H1 (cell line): ENCODE results near the gene RBM18. TPM values are rescaled to one million over a fixed set of nuclear protein-coding genes. Genes with fewer than 3 reads are reported as not detected.
A peak's percentile ranks its signal among the peaks of the same experiment; 100 is the strongest.

Experiments used
- CBX5 ChIP-seq: fragments of 300-800, 300-1000 bp; sonication (generic); IDR thresholded peaks from 2 replicates; pipeline ENCODE4 v1.7.1; 2016; ENCODE audit warnings: antibody characterized with exemption, low read length, low read depth
- EZH2 ChIP-seq: fragments of 200-600 bp; sonication (generic); IDR thresholded peaks from 2 replicates; pipeline ENCODE4 v1.7.1; 2012; ENCODE audit warnings: low read depth, mild to moderate bottlenecking, moderate library complexity, low read length, inconsistent platforms; ENCODE audit not compliant: severe bottlenecking
- NANOG ChIP-seq: IDR thresholded peaks from 2 replicates; pipeline ENCODE4 v1.6.1; 2011; ENCODE audit warnings: low read length, low read depth, mild to moderate bottlenecking, inconsistent platforms; ENCODE audit not compliant: insufficient read depth, poor library complexity, severe bottlenecking
- SP4 ChIP-seq: IDR thresholded peaks from 2 replicates; pipeline ENCODE4 v1.6.1; 2012; ENCODE audit warnings: low read length, inconsistent platforms
- TBP ChIP-seq: IDR thresholded peaks from 2 replicates; pipeline ENCODE4 v1.6.1; 2011; ENCODE audit warnings: low read depth, low read length, improper control_type of control experiment
- polyA plus RNA-seq, 7 experiments: library from polyadenylated mRNA; depleted of rRNA in 3 of 7; stranded (reverse) in 5 of 7; unstranded in 2 of 7; fragments of >200 nt in 5 of 7; fragments of 200-250 nt in 2 of 7; gene quantifications; 1 replicate in 5 of 7; 2 replicates in 1 of 7; 4 replicates in 1 of 7; pipeline versions ENCODE4 v1.2.1 to v1.2.3, GENCODE V29; 2011 to 2013; ENCODE audit warnings: missing spikeins in 2 of 7, mixed read lengths in 2 of 7
- total RNA-seq: library from RNA; stranded (reverse); fragmentation: NEBNext Ultra II Directional; extraction: Animal tissue kit (Norgen Biotek cat#: 25700); gene quantifications from 2 replicates; pipeline ENCODE4 v1.2.1, GENCODE V29; 2021
- TF ChIP-seq, protein P1 (sequence below): fragments of 300-600 bp; sonication (generic); IDR thresholded peaks from 2 replicates; pipeline ENCODE4 v1.7.1; 2012; ENCODE audit warnings: low read length, moderate library complexity, mild to moderate bottlenecking, inconsistent platforms; ENCODE audit not compliant: insufficient replicate concordance
- TF ChIP-seq, protein P2 (sequence below): IDR thresholded peaks from 2 replicates; pipeline ENCODE4 v1.6.1; 2011; ENCODE audit warnings: low read depth, mild to moderate bottlenecking, low read length; ENCODE audit not compliant: insufficient read depth
- TF ChIP-seq, protein P3 (sequence below): IDR thresholded peaks from 2 replicates; pipeline ENCODE4 v1.6.1; 2012; ENCODE audit warnings: inconsistent platforms

Gene RBM18
- total and polyA plus RNA-seq, 2 of the 8 experiments (the other 6 are each of a cell fraction or from before 2014, with no cell fraction given), result 5.9 to 14.3 TPM

DNA sequence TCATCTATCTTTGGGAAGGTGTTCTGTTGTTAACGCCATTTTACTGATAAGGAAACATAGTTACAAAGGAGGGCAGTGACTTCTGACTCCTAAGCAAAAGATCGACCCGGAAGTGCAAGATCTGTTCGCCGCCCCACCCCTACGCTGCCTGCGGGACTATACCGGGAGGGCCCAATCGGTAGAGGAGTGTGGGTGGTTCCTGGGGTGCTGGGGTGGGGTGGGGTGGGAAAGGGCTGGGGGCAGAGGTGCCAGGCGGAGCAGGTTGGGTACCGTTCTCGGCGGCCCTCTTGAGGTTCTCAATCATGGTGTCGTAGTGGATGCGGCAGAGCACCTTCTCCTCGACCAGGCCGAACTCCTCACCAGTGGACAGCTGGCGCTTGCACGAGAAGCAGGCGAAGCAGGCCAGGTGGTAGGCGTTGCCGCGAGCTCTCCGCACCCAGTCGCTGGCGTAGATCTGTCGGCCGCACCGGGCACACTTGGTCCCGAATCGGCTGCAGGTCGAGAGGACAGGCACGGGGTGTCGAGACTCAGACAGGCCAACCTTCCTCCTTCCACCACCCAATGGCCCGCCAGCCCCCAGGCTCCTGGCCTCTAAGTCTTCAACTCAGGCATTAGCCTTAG lies 47.7 kb downstream of the RBM18 start (continued):
- TF ChIP-seq, protein P1, sequence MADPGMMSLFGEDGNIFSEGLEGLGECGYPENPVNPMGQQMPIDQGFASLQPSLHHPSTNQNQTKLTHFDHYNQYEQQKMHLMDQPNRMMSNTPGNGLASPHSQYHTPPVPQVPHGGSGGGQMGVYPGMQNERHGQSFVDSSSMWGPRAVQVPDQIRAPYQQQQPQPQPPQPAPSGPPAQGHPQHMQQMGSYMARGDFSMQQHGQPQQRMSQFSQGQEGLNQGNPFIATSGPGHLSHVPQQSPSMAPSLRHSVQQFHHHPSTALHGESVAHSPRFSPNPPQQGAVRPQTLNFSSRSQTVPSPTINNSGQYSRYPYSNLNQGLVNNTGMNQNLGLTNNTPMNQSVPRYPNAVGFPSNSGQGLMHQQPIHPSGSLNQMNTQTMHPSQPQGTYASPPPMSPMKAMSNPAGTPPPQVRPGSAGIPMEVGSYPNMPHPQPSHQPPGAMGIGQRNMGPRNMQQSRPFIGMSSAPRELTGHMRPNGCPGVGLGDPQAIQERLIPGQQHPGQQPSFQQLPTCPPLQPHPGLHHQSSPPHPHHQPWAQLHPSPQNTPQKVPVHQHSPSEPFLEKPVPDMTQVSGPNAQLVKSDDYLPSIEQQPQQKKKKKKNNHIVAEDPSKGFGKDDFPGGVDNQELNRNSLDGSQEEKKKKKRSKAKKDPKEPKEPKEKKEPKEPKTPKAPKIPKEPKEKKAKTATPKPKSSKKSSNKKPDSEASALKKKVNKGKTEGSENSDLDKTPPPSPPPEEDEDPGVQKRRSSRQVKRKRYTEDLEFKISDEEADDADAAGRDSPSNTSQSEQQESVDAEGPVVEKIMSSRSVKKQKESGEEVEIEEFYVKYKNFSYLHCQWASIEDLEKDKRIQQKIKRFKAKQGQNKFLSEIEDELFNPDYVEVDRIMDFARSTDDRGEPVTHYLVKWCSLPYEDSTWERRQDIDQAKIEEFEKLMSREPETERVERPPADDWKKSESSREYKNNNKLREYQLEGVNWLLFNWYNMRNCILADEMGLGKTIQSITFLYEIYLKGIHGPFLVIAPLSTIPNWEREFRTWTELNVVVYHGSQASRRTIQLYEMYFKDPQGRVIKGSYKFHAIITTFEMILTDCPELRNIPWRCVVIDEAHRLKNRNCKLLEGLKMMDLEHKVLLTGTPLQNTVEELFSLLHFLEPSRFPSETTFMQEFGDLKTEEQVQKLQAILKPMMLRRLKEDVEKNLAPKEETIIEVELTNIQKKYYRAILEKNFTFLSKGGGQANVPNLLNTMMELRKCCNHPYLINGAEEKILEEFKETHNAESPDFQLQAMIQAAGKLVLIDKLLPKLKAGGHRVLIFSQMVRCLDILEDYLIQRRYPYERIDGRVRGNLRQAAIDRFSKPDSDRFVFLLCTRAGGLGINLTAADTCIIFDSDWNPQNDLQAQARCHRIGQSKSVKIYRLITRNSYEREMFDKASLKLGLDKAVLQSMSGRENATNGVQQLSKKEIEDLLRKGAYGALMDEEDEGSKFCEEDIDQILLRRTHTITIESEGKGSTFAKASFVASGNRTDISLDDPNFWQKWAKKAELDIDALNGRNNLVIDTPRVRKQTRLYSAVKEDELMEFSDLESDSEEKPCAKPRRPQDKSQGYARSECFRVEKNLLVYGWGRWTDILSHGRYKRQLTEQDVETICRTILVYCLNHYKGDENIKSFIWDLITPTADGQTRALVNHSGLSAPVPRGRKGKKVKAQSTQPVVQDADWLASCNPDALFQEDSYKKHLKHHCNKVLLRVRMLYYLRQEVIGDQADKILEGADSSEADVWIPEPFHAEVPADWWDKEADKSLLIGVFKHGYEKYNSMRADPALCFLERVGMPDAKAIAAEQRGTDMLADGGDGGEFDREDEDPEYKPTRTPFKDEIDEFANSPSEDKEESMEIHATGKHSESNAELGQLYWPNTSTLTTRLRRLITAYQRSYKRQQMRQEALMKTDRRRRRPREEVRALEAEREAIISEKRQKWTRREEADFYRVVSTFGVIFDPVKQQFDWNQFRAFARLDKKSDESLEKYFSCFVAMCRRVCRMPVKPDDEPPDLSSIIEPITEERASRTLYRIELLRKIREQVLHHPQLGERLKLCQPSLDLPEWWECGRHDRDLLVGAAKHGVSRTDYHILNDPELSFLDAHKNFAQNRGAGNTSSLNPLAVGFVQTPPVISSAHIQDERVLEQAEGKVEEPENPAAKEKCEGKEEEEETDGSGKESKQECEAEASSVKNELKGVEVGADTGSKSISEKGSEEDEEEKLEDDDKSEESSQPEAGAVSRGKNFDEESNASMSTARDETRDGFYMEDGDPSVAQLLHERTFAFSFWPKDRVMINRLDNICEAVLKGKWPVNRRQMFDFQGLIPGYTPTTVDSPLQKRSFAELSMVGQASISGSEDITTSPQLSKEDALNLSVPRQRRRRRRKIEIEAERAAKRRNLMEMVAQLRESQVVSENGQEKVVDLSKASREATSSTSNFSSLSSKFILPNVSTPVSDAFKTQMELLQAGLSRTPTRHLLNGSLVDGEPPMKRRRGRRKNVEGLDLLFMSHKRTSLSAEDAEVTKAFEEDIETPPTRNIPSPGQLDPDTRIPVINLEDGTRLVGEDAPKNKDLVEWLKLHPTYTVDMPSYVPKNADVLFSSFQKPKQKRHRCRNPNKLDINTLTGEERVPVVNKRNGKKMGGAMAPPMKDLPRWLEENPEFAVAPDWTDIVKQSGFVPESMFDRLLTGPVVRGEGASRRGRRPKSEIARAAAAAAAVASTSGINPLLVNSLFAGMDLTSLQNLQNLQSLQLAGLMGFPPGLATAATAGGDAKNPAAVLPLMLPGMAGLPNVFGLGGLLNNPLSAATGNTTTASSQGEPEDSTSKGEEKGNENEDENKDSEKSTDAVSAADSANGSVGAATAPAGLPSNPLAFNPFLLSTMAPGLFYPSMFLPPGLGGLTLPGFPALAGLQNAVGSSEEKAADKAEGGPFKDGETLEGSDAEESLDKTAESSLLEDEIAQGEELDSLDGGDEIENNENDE, result no peak
- TF ChIP-seq SP4, result no peak
- TF ChIP-seq, protein P2, sequence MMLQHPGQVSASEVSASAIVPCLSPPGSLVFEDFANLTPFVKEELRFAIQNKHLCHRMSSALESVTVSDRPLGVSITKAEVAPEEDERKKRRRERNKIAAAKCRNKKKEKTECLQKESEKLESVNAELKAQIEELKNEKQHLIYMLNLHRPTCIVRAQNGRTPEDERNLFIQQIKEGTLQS, result no peak
- TF ChIP-seq TBP, result no peak
- peak; percentile 71 for TF ChIP-seq EZH2
- TF ChIP-seq CBX5, result no peak
- peak; percentile 73 for TF ChIP-seq NANOG
- TF ChIP-seq, protein P3, sequence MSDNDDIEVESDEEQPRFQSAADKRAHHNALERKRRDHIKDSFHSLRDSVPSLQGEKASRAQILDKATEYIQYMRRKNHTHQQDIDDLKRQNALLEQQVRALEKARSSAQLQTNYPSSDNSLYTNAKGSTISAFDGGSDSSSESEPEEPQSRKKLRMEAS, result peak; percentile 54
